ENCODE measurements around the gene POP5.

The POP5 gene

DNA sequence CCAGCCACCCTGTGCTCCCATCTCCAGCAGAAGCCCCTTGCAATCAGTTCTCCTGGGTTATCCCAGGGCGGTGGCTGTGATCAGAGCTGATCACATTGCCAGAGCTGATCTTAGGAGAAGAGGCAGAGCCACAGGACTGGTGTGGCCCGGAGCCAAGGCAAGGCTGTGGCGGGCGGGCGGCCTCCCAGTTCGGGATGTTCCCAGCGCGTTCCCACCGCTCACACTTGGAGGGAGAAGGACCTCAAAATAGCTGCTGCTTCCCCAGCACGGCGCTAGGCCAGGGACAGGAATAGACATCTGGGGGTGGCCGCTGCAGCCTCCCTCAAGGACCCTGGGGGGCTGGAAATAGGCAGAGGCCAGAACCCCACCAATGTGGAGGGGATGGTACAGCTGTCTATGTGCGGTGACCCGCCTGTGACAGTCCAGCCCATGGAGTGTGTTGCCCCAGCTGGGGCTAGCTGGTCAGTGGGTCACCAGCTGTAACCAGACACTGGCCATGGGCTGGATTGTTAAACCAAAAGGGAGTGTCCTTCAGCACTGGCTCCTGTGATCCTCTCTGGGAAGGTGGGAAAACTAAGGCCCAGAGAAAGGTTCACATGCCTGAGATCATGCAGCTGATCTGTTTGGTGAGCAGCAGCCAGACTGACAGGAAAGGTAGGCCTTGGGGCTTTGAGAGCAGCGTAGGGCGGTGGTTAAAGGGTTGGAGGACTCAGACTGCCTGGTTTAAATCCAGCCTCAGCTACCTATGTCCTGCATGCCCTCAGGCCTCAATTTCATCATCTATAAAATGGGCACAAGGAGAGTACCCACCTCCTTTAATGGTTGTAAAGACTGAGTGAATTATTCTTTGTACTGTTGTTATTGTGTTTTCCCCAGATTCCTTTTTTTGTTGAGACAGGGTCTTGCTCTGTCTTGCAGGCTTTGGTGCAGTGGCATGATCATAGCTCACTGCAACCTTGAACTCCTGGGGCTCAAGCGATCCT lies 8.0 kb upstream of the POP5 start:
- CTCF ChIA-PET: interaction anchor here (0.9 to 3.3 kb wide), 2 partner anchors 60 to 382 kb away, joined by 3 to 16 read pairs; no protein-coding TSS in a partner anchor

DNA sequence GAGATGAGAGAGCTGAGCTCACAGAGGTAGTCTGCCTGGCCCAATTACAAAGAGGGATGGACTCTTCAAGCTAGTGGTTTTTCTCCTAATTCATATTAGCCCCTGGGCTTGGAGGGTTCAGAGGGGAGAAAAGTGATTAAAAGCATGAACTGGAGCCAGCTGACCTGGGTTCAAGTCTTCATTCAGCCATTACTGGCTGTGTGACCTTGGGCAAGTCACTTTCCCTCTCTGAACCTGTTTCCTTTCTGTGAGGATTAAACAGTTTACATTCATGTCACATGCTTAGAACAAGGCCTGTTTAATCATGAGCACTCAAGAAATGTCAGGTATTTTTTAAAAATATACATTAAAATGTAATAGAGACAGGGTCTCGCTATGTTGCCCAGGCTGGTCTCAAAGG lies 7.2 kb upstream of the POP5 start:
- H3K9me3 ChIP-seq (ENCODE audit: control insufficient read depth, insufficient read depth, low read depth, low read length): no peaks in the 10 kb centered on the region
- CTCF ChIA-PET: interaction anchor here (3.3 kb wide), 1 partner anchor 61 kb away, joined by 16 read pairs; no protein-coding TSS in a partner anchor
- no peaks in the 10 kb centered on the region for H3K36me3 ChIP-seq (ENCODE audit: control insufficient read depth in 2 of 2, insufficient read depth in 1 of 2, low read length in 2 of 2)
- POLR2A ChIA-PET: interaction anchor here (1.0 kb wide), 1 partner anchor 413 kb away, joined by 3 read pairs; no protein-coding TSS in a partner anchor
- TF ChIP-seq ZNF768 (tag by site-specific recombination; IDR thresholded peaks at IDR 0.05): 0 out of 2 replicates have a peak, but pooled peaks have one; percentile 52
- no peak for TF ChIP-seq PRDM4 (tag by site-specific recombination; IDR thresholded peaks at IDR 0.05)
- H3K27ac ChIP-seq (ENCODE audit: extremely low read depth, low read depth, low read length): no peak overlapping the region
- no peak overlapping the region for H3K4me3 ChIP-seq (ENCODE audit: low read depth, low read length)
- H3K4me1 ChIP-seq (ENCODE audit: control insufficient read depth, insufficient read depth, low read length): no peaks in the 10 kb centered on the region

More for the DNA sequence above, 8.0 kb upstream of the POP5 start:
- no peaks in the 10 kb centered on the region for H3K9me3 ChIP-seq (ENCODE audit: control insufficient read depth, insufficient read depth, low read depth, low read length)
- POLR2A ChIA-PET: interaction anchor here (0.6 to 1.1 kb wide), 2 partner anchors 8 to 751 kb away, joined by 3 read pairs; partner anchors contain the start of gene POP5
- H3K4me3 ChIP-seq (ENCODE audit: low read depth, low read length): no peak overlapping the region
- no peak for TF ChIP-seq ZNF792 (tag by site-specific recombination; IDR thresholded peaks at IDR 0.05)
- peak; percentile 76 for TF ChIP-seq ZNF18 (tag by site-specific recombination; IDR thresholded peaks at IDR 0.05)
- H3K4me1 ChIP-seq (ENCODE audit: control insufficient read depth, insufficient read depth, low read length): no peaks in the 10 kb centered on the region
- H3K36me3 ChIP-seq (ENCODE audit: control insufficient read depth in 2 of 2, insufficient read depth in 1 of 2, low read length in 2 of 2): no peaks in the 10 kb centered on the region
- H3K27ac ChIP-seq (ENCODE audit: extremely low read depth, low read depth, low read length): no peak overlapping the region

GRCh38 chr12:120586860-120587259 lies 5.7 kb upstream of the POP5 start:
- H3K4me3 ChIP-seq (ENCODE audit: low read depth, low read length): no peak overlapping the region
- H3K4me1 ChIP-seq (ENCODE audit: control insufficient read depth, insufficient read depth, low read length): no peaks in the 10 kb centered on the region
- no peaks in the 10 kb centered on the region for H3K36me3 ChIP-seq (ENCODE audit: control insufficient read depth in 2 of 2, insufficient read depth in 1 of 2, low read length in 2 of 2)
- POLR2A ChIA-PET: no interaction called here
- H3K27ac ChIP-seq (ENCODE audit: extremely low read depth, low read depth, low read length): no peak overlapping the region
- TF ChIP-seq ZNF777 (tag by site-specific recombination; IDR thresholded peaks at IDR 0.05; ENCODE audit: borderline replicate concordance) (no peak), ZNF785 (tag by site-specific recombination; IDR thresholded peaks at IDR 0.05) (no peak), ZSCAN30 (tag by site-specific recombination; IDR thresholded peaks at IDR 0.05) (no peak), ZNF548 (tag by site-specific recombination; IDR thresholded peaks at IDR 0.05) (no peak), ZNF473 (tag by site-specific recombination; IDR thresholded peaks at IDR 0.05) (no peak), ZNF112 (tag by site-specific recombination; IDR thresholded peaks at IDR 0.05) (no peak), ZNF561 (tag by site-specific recombination; IDR thresholded peaks at IDR 0.05; ENCODE audit: borderline replicate concordance) (no peak)
- no peaks in the 10 kb centered on the region for H3K9me3 ChIP-seq (ENCODE audit: control insufficient read depth, insufficient read depth, low read depth, low read length)
- CTCF ChIA-PET: interaction anchor here (0.6 to 3.3 kb wide), 3 partner anchors 60 to 246 kb away, joined by 3 to 16 read pairs (median 4); no protein-coding TSS in a partner anchor

DNA sequence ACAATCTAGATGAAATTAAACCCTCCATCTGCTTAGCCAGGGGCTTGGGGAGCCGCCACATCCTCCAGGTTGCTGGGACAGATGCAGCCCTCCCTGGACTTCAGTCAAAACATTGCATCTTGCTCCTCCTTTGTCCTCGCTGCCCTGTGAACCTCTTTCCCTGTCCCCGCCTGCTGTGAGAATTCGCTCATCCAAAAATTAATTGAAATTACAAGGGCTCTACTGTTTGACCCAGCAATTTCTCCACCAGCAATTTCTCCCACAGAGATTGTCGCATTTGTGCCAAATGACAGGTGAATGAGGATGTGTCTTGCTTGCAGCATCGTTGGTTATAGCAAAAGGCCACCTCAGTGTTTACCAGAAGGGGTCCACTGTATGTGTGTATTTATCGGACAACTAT lies 5.0 kb upstream of the POP5 start:
- ChIA-PET POLR2A (no interaction called here), CTCF (interaction anchor here (1.2 kb wide), 1 partner anchor 61 kb away, joined by 4 read pairs; no protein-coding TSS in a partner anchor)
- Histone ChIP-seq H3K9me3 (ENCODE audit: control insufficient read depth, insufficient read depth, low read depth, low read length) (no peaks in the 10 kb centered on the region), H3K27ac (ENCODE audit: extremely low read depth, low read depth, low read length) (no peak overlapping the region), H3K4me3 (ENCODE audit: low read depth, low read length) (no peak overlapping the region), H3K4me1 (ENCODE audit: control insufficient read depth, insufficient read depth, low read length) (no peaks in the 10 kb centered on the region), H3K36me3 (ENCODE audit: control insufficient read depth in 2 of 2, insufficient read depth in 1 of 2, low read length in 2 of 2) (no peaks in the 10 kb centered on the region)
- TF ChIP-seq ZSCAN23 (tag by site-specific recombination; IDR thresholded peaks at IDR 0.05) (no peak), ZNF580 (tag by site-specific recombination; IDR thresholded peaks at IDR 0.05) (no peak), MEIS1 (CRISPR knock-in tag; IDR thresholded peaks at IDR 0.05; ENCODE audit: borderline replicate concordance) (no peak), OVOL3 (tag by site-specific recombination; IDR thresholded peaks at IDR 0.05) (no peak), ZNF37A (tag by site-specific recombination; IDR thresholded peaks at IDR 0.05) (no peak), ZNF112 (tag by site-specific recombination; IDR thresholded peaks at IDR 0.05) (no peak)
- TF ChIP-seq, protein P1, sequence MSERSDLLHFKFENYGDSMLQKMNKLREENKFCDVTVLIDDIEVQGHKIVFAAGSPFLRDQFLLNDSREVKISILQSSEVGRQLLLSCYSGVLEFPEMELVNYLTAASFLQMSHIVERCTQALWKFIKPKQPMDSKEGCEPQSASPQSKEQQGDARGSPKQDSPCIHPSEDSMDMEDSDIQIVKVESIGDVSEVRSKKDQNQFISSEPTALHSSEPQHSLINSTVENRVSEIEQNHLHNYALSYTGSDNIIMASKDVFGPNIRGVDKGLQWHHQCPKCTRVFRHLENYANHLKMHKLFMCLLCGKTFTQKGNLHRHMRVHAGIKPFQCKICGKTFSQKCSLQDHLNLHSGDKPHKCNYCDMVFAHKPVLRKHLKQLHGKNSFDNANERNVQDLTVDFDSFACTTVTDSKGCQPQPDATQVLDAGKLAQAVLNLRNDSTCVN (tag by site-specific recombination; optimal IDR thresholded peaks at IDR 0.05): no peak
